HepG2 (cell line): ENCODE measurements around the gene BAHCC1.

Experiments used
- PRMT3 ChIP-seq: sonication (generic); formaldehyde crosslinking; IDR thresholded peaks from 2 replicates; pipeline ENCODE4 v1.8.1; 2022; ENCODE audit warnings: low read depth, mild to moderate bottlenecking, moderate library complexity, missing genetic modification reagents, borderline replicate concordance
- ZFX ChIP-seq: sonication (generic); formaldehyde crosslinking; IDR thresholded peaks from 2 replicates; pipeline ENCODE4 v1.4.0; 2020; ENCODE audit warnings: mild to moderate bottlenecking, low read depth, missing genetic modification reagents, moderate library complexity
- ZFY ChIP-seq: sonication (generic); formaldehyde crosslinking; IDR thresholded peaks from 2 replicates; pipeline ENCODE4 v1.4.0; 2020; ENCODE audit warnings: missing genetic modification reagents
- TF ChIP-seq, protein P1 (sequence below), 2 experiments: sonication (generic) in 1 of 2; formaldehyde crosslinking in 1 of 2; IDR thresholded peaks; 2 replicates each; pipeline versions ENCODE4 v1.5.1 to v1.6.1; 2011 to 2020; ENCODE audit warnings: borderline replicate concordance in 1 of 2, low read depth in 1 of 2, low read length in 1 of 2, mild to moderate bottlenecking in 1 of 2, missing genetic modification reagents in 1 of 2, moderate library complexity in 1 of 2

- no peak for TF ChIP-seq ZFY
- no peak for TF ChIP-seq PRMT3 (CRISPR knock-in tag)
- TF ChIP-seq, protein P1, sequence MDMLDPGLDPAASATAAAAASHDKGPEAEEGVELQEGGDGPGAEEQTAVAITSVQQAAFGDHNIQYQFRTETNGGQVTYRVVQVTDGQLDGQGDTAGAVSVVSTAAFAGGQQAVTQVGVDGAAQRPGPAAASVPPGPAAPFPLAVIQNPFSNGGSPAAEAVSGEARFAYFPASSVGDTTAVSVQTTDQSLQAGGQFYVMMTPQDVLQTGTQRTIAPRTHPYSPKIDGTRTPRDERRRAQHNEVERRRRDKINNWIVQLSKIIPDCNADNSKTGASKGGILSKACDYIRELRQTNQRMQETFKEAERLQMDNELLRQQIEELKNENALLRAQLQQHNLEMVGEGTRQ (IDR thresholded peaks at IDR 0.05; ENCODE audit: low read depth, low read length): no peak
- TF ChIP-seq, protein P1 (CRISPR knock-in tag; IDR thresholded peaks at IDR 0.05; ENCODE audit: borderline replicate concordance): no peak
- no peak for TF ChIP-seq ZFX (CRISPR knock-in tag)
Observed at GRCh38 chr17:81398176-81398831, 3.0 kb downstream of the BAHCC1 start.
